ENCODE results near the gene MSH4. TPM values are rescaled to one million over a fixed set of nuclear protein-coding genes. Genes with fewer than 3 reads are reported as not detected.
"Not testable (repeated sequence)": the region's sequence is repeated elsewhere in the genome, so short reads cannot be mapped to it uniquely, and the experiment has no call there.

The MSH4 gene
- total RNA-seq, 1 experiment from 2014 or later, result 0.21 TPM

- no peaks in the 10 kb centered on the region for H3K9me3 Mint-ChIP-seq (ENCODE audit: unreplicated experiment)
- no peak for TF ChIP-seq CTCF (IDR thresholded peaks at IDR 0.05; ENCODE audit: unreplicated experiment)
- BruUV-seq (replicated peaks), result no TSS peak
- intact Hi-C loops (cut with micrococcal nuclease), result loop anchor here (2.0 kb wide), 1 partner anchor 21 kb away; the partner anchor contains the start of gene RABGGTB
- H3K4me1 Mint-ChIP-seq (ENCODE audit: insufficient read depth, unreplicated experiment), result peaks cover 6% of the 10 kb centered on the region
- ChIA-PET CTCF (no interaction called here), POLR2A (interaction anchor here (0.6 to 1.0 kb wide), 4 partner anchors 18 to 1213 kb away, joined by 3 read pairs; no protein-coding TSS in a partner anchor)
- peaks cover 6% of the 10 kb centered on the region for H3K36me3 Mint-ChIP-seq (ENCODE audit: insufficient read depth, unreplicated experiment)
- peak overlapping the region; percentile 70 for H3K27ac Mint-ChIP-seq (ENCODE audit: low read depth, unreplicated experiment)
- no peak overlapping the region for H3K4me3 Mint-ChIP-seq (ENCODE audit: unreplicated experiment)
- peak; percentile 47 for DNase-seq (ENCODE audit: unreplicated experiment)
- no peaks in the 10 kb centered on the region for H3K27me3 Mint-ChIP-seq (ENCODE audit: insufficient read depth, unreplicated experiment)
Measured at GRCh38 chr1:75765697-75766355, 30.9 kb upstream of the MSH4 start.

GRCh38 chr1:75768016-75768415 lies 28.7 kb upstream of the MSH4 start:
- Mint-ChIP-seq H3K4me3 (ENCODE audit: unreplicated experiment) (no peak overlapping the region), H3K4me1 (ENCODE audit: insufficient read depth, unreplicated experiment) (peaks cover 6% of the 10 kb centered on the region), H3K27me3 (ENCODE audit: insufficient read depth, unreplicated experiment) (no peaks in the 10 kb centered on the region), H3K27ac (ENCODE audit: low read depth, unreplicated experiment) (no peak overlapping the region), H3K9me3 (ENCODE audit: unreplicated experiment) (no peaks in the 10 kb centered on the region), H3K36me3 (ENCODE audit: insufficient read depth, unreplicated experiment) (peaks cover 10% of the 10 kb centered on the region)
- ChIA-PET CTCF (interaction anchor here (0.7 to 0.9 kb wide), 2 partner anchors 117 to 962 kb away, joined by 4 read pairs; no protein-coding TSS in a partner anchor), POLR2A (interaction anchor here (2.2 kb wide), 1 partner anchor 18 kb away, joined by 10 read pairs; the partner anchor contains the start of gene RABGGTB)
- intact Hi-C loops (cut with micrococcal nuclease), result no loop called here
- BruUV-seq (replicated peaks), result no TSS peak
- DNase-seq (ENCODE audit: unreplicated experiment), result no peak
- no peak for TF ChIP-seq CTCF (IDR thresholded peaks at IDR 0.05; ENCODE audit: unreplicated experiment)

- CTCF ChIA-PET, result interaction anchor here (0.6 kb wide), 1 partner anchor 47 kb away, joined by 5 read pairs; no protein-coding TSS in a partner anchor
- Mint-ChIP-seq H3K9me3 (ENCODE audit: unreplicated experiment) (no peaks in the 10 kb centered on the region), H3K27me3 (ENCODE audit: insufficient read depth, unreplicated experiment) (no peaks in the 10 kb centered on the region), H3K27ac (ENCODE audit: low read depth, unreplicated experiment) (no peak overlapping the region), H3K4me1 (ENCODE audit: insufficient read depth, unreplicated experiment) (peaks cover 7% of the 10 kb centered on the region), H3K36me3 (ENCODE audit: insufficient read depth, unreplicated experiment) (peaks cover 4% of the 10 kb centered on the region), H3K4me3 (ENCODE audit: unreplicated experiment) (no peak overlapping the region)
- intact Hi-C loops (cut with micrococcal nuclease), result no loop called here
- BruUV-seq (replicated peaks), result no TSS peak
- TF ChIP-seq CTCF (IDR thresholded peaks at IDR 0.05; ENCODE audit: unreplicated experiment), result no peak
- POLR2A ChIA-PET, result no interaction called here
- DNase-seq (ENCODE audit: unreplicated experiment), result no peak
Measured at GRCh38 chr1:75770761-75771160, 25.9 kb upstream of the MSH4 start.

- CTCF ChIA-PET, result no interaction called here
- peaks cover 4% of the 10 kb centered on the region for H3K36me3 Mint-ChIP-seq (ENCODE audit: insufficient read depth, unreplicated experiment)
- H3K27ac Mint-ChIP-seq (ENCODE audit: low read depth, unreplicated experiment), result no peak overlapping the region
- intact Hi-C loops (cut with micrococcal nuclease), result no loop called here
- no peak for DNase-seq (ENCODE audit: unreplicated experiment)
- POLR2A ChIA-PET, result interaction anchor here (0.5 kb wide), 1 partner anchor 290 kb away, joined by 3 read pairs; no protein-coding TSS in a partner anchor
- peaks cover 10% of the 10 kb centered on the region for H3K4me1 Mint-ChIP-seq (ENCODE audit: insufficient read depth, unreplicated experiment)
- no peaks in the 10 kb centered on the region for H3K9me3 Mint-ChIP-seq (ENCODE audit: unreplicated experiment)
- no TSS peak for BruUV-seq (replicated peaks)
- no peak for TF ChIP-seq CTCF (IDR thresholded peaks at IDR 0.05; ENCODE audit: unreplicated experiment)
- H3K4me3 Mint-ChIP-seq (ENCODE audit: unreplicated experiment), result no peak overlapping the region
- no peaks in the 10 kb centered on the region for H3K27me3 Mint-ChIP-seq (ENCODE audit: insufficient read depth, unreplicated experiment)
Measured at GRCh38 chr1:75771978-75772377, 24.7 kb upstream of the MSH4 start.

GRCh38 chr1:75777812-75778211 lies 18.9 kb upstream of the MSH4 start:
- intact Hi-C loops (cut with micrococcal nuclease); BruUV-seq (replicated peaks); H3K9me3 Mint-ChIP-seq (ENCODE audit: unreplicated experiment); CTCF ChIA-PET; H3K4me1 Mint-ChIP-seq (ENCODE audit: insufficient read depth, unreplicated experiment); H3K4me3 Mint-ChIP-seq (ENCODE audit: unreplicated experiment); H3K36me3 Mint-ChIP-seq (ENCODE audit: insufficient read depth, unreplicated experiment); H3K27ac Mint-ChIP-seq (ENCODE audit: low read depth, unreplicated experiment); H3K27me3 Mint-ChIP-seq (ENCODE audit: insufficient read depth, unreplicated experiment); DNase-seq (ENCODE audit: unreplicated experiment): not testable (repeated sequence)
- POLR2A ChIA-PET, result interaction anchor here (0.9 kb wide), 1 partner anchor 8 kb away, joined by 3 read pairs; no protein-coding TSS in a partner anchor

GRCh38 chr1:75778694-75779093 lies 18.0 kb upstream of the MSH4 start:
- H3K27ac Mint-ChIP-seq (ENCODE audit: low read depth, unreplicated experiment); H3K9me3 Mint-ChIP-seq (ENCODE audit: unreplicated experiment); H3K4me1 Mint-ChIP-seq (ENCODE audit: insufficient read depth, unreplicated experiment); H3K36me3 Mint-ChIP-seq (ENCODE audit: insufficient read depth, unreplicated experiment); DNase-seq (ENCODE audit: unreplicated experiment); intact Hi-C loops (cut with micrococcal nuclease); H3K27me3 Mint-ChIP-seq (ENCODE audit: insufficient read depth, unreplicated experiment); H3K4me3 Mint-ChIP-seq (ENCODE audit: unreplicated experiment); BruUV-seq (replicated peaks): not testable (repeated sequence)
- CTCF ChIA-PET, result interaction anchor here (1.7 kb wide), 1 partner anchor 12 kb away, joined by 3 read pairs; no protein-coding TSS in a partner anchor
- POLR2A ChIA-PET, result interaction anchor here (0.8 kb wide), 1 partner anchor 8 kb away, joined by 3 read pairs; no protein-coding TSS in a partner anchor
